Stimulated activated CD4-positive, alpha-beta T cell treated with anti-CD3 and anti-CD28 coated beads, Interleukin-1b, Interleukin-23, amount 100 ng/mL, for 48 hours (primary cell): ENCODE results near the gene ESRRA.

ENCODE experiments used
- DNase-seq: peaks from one replicate; pipeline ENCODE4 v3.0.0-alpha.2; 2020

Gene ESRRA

GRCh38 chr11:64275031-64275800, 30.1 kb upstream of the ESRRA start:
- no peak for DNase-seq

- no peak for DNase-seq
Measured at GRCh38 chr11:64275841-64276240, 29.5 kb upstream of the ESRRA start.

GRCh38 chr11:64276653-64277431, 28.5 kb upstream of the ESRRA start:
- no peak for DNase-seq

GRCh38 chr11:64278576-64279190, 26.6 kb upstream of the ESRRA start:
- DNase-seq: no peak

GRCh38 chr11:64281957-64282770, 23.2 kb upstream of the ESRRA start:
- DNase-seq: no peak

- no peak for DNase-seq
Measured at GRCh38 chr11:64283092-64283491, 22.2 kb upstream of the ESRRA start.

- peak; percentile 94 for DNase-seq
Measured at GRCh38 chr11:64284048-64284961, 21.0 kb upstream of the ESRRA start, which contains the start of gene BAD. Gene BAD, minus strand, starts transcription at chr11:64284665. Its CDS starts 297 bp downstream, at chr11:64284368.

- peak; percentile 84 for DNase-seq
Measured at GRCh38 chr11:64284962-64285884, 20.1 kb upstream of the ESRRA start, which contains the start of gene GPR137. Gene GPR137, plus strand, starts transcription at chr11:64285848. Its CDS starts 677 bp downstream, at chr11:64286525.

GRCh38 chr11:64285885-64286800, 19.2 kb upstream of the ESRRA start:
- no peak for DNase-seq

GRCh38 chr11:64286801-64287159, 18.5 kb upstream of the ESRRA start:
- no peak for DNase-seq

GRCh38 chr11:64287676-64288352, 17.5 kb upstream of the ESRRA start:
- no peak for DNase-seq

- no peak for DNase-seq
Measured at GRCh38 chr11:64288353-64288750, 17.0 kb upstream of the ESRRA start.

GRCh38 chr11:64289002-64289564, 16.2 kb upstream of the ESRRA start:
- DNase-seq: no peak

- DNase-seq: no peak
Measured at GRCh38 chr11:64290352-64291261, 14.7 kb upstream of the ESRRA start.

GRCh38 chr11:64291262-64291751, 14.0 kb upstream of the ESRRA start, which contains the start of gene KCNK4:
Gene KCNK4, plus strand, starts transcription at chr11:64291302. Its CDS starts 1,717 bp downstream, at chr11:64293019.
- no peak for DNase-seq

GRCh38 chr11:64291752-64292459, 13.4 kb upstream of the ESRRA start:
- DNase-seq: no peak
